ENCODE data around the gene SMYD3.

SMYD3 gene

DNA sequence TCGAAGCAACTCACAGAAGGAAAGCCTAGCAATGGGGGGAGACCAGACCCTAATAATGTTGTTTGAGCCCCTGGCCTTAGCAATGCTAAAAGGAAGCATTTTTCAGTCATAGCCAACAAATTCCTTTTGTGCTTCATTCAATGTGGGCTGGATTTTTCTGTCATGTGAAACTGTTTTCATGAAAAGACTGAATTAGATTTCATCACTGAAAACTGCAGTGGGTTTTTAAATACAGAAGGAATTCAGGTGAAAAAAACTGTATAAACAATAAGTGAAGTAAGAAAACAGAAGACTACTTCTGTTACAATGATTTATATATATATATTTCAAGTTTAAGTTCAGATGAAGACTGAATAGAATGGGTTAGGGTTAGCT is 204.8 kb downstream of the SMYD3 start:
- DNase-seq: no peak

DNA sequence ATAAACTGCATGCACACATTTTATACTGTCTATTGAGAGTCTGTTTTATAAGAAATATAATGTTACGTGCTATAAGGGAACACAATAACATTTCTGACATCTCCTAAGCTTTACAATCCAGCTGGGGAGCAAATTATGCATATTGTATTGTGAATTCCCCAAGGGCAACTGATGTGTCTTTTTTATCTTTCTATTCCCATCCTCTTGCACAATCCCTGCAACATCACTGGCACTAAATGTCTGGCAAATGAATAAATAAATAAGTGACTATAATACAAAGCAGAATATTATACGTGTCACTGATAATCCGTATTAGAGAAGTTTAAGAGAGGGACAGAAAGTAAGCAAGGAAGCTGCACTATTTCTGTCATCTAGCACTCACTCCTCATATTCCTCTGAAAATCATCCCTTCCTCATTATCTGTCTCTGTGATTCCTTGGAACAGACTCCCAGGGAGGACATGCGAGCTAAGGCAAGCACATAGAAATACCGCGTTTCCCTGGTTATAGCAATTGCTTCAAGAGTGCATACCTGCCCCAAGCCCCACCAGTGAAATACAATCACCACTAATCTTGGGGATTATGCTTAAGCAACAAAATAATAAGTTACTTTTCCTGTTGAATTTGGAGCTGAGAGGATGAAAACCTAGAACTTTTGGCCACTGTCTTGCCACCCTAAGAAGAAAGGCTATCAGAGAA is 205.4 kb downstream of the SMYD3 start:
- DNase-seq: no peak

DNA sequence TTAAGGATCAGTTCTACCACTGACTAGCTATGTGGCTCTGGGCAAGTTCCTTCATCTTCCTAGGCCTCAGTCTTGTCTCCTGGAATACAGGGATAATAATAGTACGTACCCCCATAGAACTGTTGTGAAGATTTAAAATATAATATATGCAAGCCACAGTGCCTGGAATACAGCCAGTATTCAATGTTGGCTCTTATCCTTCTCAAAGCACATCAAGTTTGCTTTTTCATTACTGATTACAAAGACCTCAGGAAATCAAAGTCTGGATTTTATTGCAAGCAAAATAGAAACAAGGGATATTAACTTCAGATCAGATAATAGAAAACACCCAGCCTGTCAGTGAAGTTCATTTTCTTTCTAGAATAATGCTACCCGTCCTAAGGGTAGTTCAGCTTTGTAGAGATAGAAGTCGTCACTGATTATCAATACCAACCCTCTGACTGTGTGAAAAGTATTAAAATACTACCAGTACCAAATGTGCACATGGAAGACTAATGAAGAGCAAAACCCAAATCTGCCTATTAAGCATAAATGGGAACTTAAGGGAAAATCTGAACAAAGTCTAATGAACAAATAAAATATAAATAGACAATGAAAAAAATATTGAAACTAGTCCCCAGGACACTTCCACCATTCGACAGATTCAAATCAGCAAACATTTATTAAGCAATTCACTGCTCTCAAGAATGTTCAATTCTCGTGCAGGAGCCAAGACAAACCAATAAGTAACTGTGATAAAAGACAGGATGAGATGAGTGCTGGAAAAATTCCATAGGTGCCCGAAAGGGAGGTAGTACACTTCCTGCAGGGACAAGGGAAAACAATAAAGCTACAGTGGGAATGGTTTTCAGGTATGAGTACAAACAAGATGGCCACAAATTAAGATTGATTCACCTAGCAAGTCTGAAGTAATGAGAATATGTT is 206.2 kb downstream of the SMYD3 start:
- peak; percentile 10 for DNase-seq

DNA sequence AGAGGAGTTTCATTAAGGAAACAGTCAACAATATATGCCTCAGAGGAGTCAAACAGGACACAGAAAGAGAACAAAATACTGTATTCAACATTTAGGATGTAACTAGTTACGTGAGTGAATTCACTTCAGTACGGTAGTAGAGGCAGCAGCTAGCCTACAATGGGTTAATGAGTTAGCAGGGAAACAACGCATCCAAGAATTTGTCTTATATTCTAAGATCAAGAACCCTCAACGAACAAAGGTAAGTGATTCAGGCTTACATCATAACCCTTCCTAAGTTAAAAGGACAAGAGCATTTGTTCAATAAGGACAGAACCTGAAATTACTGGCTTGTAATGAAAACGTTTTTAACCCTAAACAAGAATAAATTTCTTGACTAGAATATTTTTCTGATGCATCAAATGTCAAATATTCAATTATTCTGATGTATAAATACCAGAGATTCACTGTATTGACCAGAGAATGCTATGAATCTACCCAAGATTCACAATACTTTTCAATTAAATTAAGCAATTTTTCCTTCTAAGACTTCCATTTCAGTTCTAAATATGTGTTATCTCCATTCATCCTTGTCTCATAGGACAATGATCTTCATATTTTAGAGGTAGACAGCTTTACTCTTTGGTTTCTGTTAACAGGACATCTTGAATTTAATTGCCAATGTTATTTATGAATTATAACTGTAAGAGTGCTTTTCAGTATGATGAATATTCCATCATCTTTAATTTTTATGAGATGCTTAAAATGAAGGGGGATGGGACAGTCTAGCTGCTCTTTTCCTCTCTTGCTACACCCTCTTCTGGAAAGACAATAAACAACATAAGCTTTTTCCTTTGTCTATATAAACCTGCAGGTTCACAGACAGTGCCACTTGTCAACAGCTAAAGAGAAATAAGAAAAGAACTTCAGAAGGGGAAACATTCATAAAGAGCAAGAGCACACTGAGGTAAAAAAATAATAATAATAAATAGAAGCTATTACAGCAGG is 209.5 kb downstream of the SMYD3 start:
- DNase-seq: no peak

DNA sequence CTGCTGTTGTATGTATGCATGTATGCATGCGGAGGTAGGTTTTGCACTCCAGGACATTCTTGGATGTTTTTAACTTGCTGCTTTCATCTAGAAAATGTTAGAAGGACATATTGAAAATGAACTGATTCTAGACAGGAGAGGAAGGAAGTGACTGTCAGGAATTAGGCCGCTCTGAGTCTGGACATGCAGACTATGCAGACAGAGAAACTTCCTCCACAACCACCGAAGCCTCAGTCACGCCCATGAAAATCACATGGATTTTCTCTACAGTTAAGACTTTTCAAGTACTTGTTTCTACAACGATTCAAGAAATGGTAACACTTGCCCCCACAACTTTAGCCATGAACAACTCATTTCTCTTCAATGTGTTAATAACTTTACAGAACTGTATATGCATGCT is 211.1 kb downstream of the SMYD3 start:
- no peak for DNase-seq

DNA sequence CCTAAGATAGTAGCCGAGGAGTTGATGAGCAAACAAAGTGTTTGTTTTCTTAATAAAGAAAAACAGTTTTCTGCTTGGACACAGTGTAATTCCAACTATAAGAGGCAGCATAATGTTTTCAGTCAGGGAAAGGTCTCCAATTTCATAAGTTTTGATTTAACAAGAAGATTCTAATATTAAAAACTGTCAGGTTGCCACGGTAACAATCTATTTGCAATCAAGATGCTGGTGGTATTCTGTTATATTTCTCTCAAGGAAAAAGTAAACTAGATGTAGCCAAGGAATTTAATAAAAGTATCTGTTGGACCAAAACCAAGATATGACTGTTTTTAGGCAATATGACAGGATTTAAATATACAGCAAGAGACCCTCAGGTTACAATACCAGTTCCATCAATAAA is 211.7 kb downstream of the SMYD3 start:
- no peak for DNase-seq

DNA sequence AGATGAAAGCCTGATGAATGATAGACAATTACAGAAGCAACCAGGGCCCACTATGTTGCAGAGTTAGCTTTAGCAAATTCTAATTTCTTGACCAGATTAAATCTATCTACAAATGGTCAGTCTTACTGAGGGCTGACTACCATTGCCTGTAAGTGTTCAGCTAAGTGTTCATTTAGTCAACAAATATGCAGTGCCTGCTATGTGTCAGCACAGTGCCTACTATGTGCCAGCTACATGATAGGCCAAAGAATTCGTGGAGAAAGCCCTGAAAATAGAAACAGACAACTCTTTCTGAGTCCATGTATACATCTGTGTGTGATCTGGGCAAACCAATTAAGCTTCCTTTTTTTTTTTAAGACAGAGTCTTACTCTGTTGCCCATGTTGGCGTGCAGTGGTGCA is 212.8 kb downstream of the SMYD3 start:
- DNase-seq: no peak

DNA sequence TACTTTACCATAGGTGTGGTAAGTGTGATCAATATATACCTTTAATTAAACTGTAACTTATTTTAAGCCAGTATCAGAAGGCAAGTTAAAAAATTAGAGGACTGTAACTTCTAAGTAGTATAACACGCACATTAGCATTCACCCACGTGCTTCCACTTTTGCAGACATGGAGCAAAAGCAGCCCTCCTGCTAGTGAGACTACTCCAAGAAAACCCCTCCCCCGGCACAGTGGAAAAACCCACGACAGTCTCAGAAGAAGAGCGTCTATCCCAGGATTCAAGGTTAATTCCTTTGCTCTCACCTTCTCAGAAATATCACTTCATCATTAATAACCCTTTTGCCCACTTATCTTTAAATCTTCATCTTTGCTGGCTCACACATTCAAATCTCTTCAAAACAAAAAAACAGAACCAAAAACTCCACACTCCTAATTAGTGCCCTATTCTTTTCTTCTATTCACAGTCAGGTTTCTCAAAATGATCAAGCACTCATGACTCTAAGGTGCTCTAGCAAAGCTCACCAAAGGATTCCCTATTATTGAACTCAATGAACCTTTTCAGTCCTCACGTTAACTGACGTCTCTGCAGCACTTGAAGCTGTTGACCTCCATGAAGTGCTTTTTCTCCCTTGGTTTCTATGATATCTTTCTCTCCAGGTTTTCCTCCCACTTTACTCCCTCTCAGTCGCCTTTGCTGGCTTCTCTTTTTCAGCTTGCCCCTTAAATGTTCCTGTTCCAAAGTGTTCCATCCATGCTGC is 213.5 kb downstream of the SMYD3 start:
- DNase-seq: no peak

DNA sequence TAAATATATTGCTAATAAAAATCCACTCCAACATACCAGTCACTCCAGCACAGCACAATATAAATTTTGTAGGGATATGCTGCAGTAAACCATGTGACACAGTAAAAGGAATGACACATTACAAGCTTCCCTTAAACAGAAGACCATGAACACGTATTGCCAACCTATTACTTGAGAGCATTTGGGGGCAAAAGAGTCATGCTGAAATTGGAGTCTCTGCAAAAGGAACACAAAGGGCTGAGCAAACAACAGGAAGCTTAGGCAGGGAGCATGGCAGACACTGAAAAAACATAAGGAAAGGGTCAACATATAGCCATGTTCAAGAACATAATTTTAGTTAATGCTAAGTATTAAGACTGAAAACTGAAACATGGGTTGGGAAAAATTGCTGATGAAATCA is 214.5 kb downstream of the SMYD3 start:
- no peak for DNase-seq

DNA sequence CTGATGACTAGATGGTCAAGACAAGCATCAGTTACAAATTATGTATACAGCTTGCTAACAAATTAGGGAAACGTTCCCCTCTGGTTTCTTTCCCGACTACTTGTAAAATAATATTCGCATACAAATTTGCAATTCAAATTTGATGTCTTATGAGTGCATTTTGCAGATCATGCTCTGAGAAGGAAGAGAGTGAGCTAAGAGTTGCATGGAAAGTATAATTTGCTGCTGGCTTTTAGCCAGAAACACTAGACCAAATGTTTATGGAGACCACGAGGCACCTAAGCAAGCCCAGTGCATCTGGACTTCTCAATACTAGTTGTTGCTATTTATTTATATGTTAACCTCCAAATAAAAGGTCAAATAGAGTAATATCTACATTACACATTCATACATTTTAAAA is 216.0 kb downstream of the SMYD3 start:
- DNase-seq: no peak

DNA sequence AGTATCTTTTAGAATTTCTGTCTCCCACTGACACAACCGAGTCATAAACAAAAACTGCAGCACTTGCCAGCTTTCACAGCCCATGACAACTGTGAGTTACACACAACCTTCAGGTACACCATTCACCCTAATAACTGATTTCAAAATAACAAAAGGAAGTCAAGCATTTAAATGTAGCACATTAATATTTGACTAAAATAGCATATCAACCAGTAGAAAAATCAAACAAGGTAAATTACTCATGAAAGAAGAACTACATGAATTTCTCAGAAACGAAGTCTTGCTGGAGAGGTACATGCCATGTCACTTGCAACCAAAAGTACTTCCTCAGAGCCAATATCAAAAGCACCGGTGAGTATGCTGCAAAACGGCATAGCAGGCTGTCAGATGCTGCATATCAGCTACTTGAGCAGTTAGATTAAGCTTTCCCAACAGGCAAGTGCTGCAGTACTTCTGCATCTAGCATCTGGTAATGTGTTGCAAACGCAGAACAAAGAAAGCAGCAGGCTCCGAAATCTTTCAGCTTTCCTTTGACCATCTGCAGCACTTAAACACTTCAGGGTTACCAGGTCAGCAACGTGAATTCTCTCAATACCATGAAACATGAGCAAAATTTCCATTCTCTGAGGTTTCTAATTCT is 223.2 kb downstream of the SMYD3 start:
- DNase-seq: no peak

DNA sequence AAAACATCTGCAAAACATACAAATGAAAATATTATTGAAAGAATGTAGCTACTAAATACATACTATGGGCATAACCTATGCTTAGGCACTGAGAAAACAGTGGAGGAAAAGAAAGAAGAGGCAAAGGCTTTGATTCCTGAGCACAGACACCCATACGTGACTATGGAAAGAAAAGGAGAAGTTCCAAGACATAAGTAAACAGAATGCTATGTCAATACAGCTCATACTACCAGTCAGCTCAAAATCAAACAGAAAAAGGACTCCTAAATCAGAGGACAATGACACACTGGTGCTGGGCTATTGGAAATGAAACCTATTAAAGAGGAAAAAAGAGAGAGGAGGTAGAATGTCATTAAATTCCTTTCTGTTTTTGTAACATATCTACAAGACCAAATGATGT is 225.4 kb downstream of the SMYD3 start:
- DNase-seq: no peak

DNA sequence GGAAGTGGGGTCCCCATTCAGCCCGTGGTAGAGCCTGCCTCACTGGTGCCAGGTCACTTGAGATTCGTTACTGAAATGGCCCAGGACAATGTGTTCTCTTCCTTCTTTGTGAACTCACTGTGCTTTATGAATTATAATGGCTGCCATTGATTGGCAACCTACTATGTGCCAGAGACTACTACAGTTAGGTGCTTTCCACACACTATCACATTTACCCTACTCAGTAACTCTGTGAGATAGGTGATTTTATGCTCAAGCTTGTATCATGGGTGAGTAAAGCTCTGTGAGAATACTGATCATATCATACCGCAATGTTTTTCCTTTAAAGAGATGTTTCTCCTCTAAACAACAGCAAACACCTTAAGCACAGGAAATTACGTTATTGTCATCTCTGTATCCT is 225.9 kb downstream of the SMYD3 start:
- DNase-seq: no peak

DNA sequence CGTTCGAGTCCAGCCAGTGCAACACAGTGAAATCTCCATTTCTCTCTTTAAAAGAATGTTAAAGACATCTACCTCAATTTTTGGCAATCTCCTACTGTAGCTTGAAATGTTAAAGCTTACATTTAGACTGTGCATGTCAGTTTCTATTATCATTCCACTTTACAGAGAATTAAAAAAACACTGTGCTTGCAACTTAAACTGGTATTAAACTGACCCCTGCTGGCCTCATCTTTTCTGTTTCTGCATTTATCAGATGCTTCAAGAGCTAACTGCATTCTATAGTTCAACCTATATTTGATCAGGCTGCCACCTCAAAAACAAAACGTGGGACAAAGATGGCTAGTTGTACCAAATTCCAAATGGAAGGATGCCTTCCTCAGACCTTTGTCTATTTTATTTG is 226.5 kb downstream of the SMYD3 start:
- DNase-seq: no peak

DNA sequence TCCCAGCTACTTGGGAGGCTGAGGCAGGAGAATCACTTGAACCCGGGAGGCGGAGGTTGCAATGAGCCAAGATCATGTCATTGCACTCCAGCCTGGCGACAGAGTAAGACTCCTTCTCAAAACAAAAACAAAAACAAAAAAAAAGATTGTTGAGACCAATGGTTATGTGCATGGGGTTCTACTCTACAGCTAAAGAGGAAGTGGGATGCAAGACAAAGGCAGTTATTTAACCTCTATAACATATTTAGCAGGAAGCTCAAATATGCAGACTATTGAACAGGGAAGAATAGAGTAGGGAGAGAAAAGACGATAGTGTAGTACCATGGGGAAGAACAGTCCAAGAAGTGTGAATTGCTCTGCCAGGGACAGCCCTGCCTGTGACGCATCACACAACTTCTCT is 227.7 kb downstream of the SMYD3 start:
- no peak for DNase-seq

DNA sequence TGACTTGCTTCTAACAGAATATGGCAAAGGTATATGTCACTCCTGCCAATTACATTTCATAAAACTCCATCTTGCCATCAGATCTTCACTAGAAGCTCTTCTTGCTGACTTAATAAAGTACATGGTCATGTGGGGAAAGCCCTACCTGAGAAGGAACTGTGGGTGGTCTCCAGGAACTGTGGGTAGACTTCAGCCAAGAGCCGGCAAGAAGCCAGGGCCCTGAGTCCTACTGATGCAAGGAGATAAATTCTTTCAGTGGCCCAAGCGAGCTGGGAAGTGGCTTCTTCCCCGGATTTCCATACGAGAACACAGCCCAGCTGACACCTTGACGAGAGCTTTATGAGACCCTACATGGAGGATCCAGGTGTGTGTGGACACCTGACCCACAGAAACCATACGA is 228.7 kb downstream of the SMYD3 start:
- DNase-seq: no peak

DNA sequence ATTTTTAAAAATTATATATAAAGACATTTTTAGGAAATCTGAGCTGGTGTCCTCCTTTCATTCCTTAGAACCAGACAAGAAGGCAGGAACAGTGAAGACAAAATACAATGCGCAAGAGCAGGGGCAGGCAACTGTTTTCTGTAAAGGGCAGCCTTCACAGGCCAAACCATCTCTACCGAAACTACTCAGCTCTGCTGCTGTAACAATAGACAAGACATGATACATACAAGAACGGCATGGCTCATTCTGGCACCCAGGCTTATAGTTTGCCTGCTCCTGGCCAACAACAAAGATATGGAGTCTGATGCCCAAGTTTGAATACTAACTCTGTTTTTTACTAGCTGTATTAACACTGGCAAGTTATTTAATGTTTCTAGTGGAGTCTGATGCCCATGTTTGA is 232.0 kb downstream of the SMYD3 start:
- no peak for DNase-seq

DNA sequence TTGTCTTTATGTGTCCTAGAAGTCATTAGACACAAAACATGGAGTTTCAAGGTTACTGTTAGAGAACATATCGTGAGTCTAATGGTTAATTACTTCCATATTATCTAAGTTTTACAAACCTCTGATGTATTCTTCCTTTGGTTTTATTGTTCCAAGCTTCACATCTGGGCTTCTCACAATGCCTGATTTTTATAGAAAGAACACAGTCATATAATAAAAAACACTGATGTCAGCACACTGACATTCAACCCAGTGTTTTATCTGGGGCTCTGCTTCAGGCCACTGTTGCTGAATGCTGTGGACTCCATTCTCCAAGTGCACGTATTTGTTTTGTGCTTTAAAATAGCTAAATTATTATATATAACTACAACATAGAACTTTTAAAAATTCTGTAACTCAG is 232.9 kb downstream of the SMYD3 start:
- DNase-seq: no peak

DNA sequence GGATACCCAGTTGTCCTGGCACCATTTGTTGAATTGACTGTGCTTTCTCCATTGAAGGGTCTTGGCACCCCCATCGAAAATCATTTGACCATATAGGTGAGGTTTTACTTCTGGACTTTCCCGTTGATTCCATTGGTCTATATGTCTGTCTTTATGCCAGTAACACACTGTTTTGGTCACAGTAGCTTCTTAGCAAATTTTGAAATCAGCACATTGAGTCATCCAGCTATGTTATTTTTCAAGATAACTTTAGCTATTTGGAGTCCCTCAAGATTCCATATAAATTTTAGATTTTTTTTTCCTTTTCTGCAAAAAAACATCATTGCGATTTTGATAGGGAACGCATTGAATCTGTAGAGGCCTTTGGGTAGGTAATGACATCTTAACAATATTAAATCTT is 235.6 kb downstream of the SMYD3 start:
- no peak for DNase-seq

DNA sequence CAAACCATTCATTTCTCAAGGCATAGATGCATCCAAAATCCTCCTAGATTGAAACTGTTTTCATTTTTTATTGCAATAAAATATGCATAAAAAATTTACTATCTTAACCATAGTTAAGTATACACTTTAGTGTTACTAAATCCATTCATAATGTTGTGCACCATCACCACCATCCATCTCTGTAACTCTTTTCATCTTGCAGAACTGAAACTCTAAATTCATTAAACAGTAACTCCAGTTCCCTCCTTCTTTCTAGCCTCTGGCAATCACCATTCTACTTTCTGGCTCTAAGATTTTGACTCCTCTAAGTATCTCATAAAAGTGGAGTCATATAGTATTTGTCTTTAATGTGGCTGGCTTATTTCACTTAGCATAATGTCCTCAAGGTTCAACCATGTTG is 236.8 kb downstream of the SMYD3 start:
- DNase-seq: no peak

DNA sequence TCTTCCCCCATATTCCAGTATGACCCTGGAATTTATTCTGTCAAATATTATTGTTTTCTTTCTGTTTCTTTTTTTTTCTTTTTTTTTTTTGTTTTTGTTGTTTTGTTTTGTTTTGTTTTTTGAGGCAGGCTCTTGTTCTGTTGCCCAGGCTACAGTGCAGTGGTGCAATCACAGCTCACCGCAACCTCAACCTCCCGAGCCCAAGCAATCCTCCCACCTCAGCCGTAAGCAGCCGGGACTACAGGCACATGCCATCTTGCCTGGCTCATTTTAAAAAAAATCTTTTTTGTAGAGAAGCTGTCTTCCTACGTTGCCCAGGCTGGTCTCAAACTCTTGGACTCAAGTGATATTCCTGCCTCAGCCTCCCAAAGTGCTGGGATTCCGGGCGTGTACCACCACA is 237.6 kb downstream of the SMYD3 start:
- DNase-seq: no peak

DNA sequence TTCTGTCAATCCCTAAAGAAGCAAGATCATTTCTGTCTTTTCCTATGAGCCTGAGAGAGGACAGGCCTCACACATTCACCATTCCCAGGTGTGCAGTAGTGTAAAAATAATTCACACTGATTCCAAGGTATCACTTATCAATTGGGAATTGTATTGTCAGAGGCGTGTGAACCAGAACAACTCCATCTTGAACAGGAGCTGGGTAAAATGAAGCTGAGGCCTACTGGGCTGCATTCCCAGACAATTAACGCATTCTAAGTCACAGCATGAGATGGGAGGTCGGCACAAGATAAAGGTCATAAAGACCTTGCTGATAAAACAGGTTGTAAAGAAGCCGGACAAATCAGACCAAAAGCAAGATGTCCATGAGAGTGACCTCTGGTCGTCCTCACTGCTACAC is 239.2 kb downstream of the SMYD3 start:
- DNase-seq: no peak

Data from kidney glomerular epithelial cell (primary cell).